ENCODE data around the gene HMCES.
"Not testable (repeated sequence)": the region's sequence is repeated elsewhere in the genome, so short reads cannot be mapped to it uniquely, and the experiment has no call there.

Gene HMCES

GRCh38 chr3:129259612-129260477 lies 18.8 kb upstream of the HMCES start:
- DNase-seq, result no peak

- DNase-seq, result no peak
Observed at GRCh38 chr3:129260606-129261005, 18.1 kb upstream of the HMCES start.

- no peak for DNase-seq
Observed at GRCh38 chr3:129261894-129262293, 16.8 kb upstream of the HMCES start.

- no peak for DNase-seq
Observed at GRCh38 chr3:129263161-129263910, 15.3 kb upstream of the HMCES start.

- not testable (repeated sequence) for DNase-seq
Observed at GRCh38 chr3:129264994-129265393, 13.7 kb upstream of the HMCES start.

GRCh38 chr3:129266651-129267050 lies 12.0 kb upstream of the HMCES start:
- no peak for DNase-seq

GRCh38 chr3:129268396-129268795 lies 10.3 kb upstream of the HMCES start:
- no peak for DNase-seq

GRCh38 chr3:129271674-129272073 lies 7.0 kb upstream of the HMCES start:
- DNase-seq, result no peak

GRCh38 chr3:129276385-129276784 lies 2.3 kb upstream of the HMCES start:
- DNase-seq, result no peak

GRCh38 chr3:129277829-129278271 lies 820 bp upstream of the HMCES start:
- no peak for DNase-seq

- DNase-seq, result peak; percentile 41
Observed at GRCh38 chr3:129278966-129279906, 566 bp downstream of the HMCES start.

GRCh38 chr3:129280183-129280582 lies 1.5 kb downstream of the HMCES start:
- no peak for DNase-seq

- DNase-seq, result no peak
Observed at GRCh38 chr3:129281726-129282125, 3.1 kb downstream of the HMCES start.

- no peak for DNase-seq
Observed at GRCh38 chr3:129282727-129283327, 4.2 kb downstream of the HMCES start.

- DNase-seq, result no peak
Observed at GRCh38 chr3:129286081-129286480, 7.4 kb downstream of the HMCES start.

- DNase-seq, result no peak
Observed at GRCh38 chr3:129288446-129288845, 9.8 kb downstream of the HMCES start.

GRCh38 chr3:129289201-129289921 lies 10.7 kb downstream of the HMCES start:
- DNase-seq, result no peak

GRCh38 chr3:129291236-129291886 lies 12.7 kb downstream of the HMCES start:
- DNase-seq, result no peak

- DNase-seq, result no peak
Observed at GRCh38 chr3:129295286-129295685, 16.6 kb downstream of the HMCES start.

- DNase-seq, result no peak
Observed at GRCh38 chr3:129304146-129304961, 25.7 kb downstream of the HMCES start.

GRCh38 chr3:129304962-129305222 lies 26.2 kb downstream of the HMCES start:
- no peak for DNase-seq

All from DMS79 (cell line).